ENCODE measurements around the gene HK2.
A peak's percentile ranks its signal among the peaks of the same experiment; 100 is the strongest.

The HK2 gene

DNA sequence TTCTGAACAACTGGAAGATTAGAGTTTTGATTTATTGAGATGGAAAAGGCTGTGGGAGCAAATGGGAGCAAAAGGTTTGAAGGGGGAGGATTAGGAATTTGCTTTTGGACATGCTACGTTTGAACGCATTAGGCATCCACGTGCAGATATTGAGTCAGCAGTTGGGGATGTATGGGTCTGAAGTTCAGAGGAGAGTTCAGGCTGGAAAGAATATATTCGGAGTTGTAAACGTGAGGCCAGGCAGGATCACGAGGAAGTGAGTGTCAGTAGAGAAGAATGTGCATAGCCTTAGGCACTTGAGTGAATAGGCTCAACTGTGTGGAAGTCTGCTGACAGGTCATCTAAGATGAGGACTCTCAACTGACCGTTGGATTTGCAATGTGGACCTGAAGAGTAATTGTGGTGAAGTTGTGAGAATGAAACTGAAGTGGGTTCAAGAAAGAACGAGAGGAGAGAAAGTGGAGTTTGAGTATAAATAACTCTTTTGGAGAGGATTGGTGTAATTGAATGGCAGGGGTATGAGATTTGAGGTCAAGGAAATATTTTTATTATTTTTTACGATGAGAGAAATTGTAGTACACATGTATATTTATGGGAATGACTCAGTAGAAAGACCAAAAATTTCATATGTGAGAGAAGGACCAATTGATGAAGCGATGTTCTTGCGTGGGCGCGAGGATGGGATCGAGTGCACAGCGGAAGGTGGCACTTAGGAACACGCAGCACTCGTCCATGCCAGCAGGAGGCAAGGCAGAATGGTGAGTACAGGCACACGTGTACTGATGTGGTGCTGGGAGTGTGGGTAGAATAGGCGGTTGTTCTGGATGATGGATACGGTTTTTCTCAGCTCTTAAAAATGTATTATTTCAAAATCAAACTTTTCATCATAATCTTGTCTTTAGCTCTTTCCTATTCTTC, 84.0 kb downstream of the HK2 start:
- Histone ChIP-seq H3K4me1 (ENCODE audit: insufficient read depth, low read length, poor library complexity, severe bottlenecking) (peaks cover 18% of the 10 kb centered on the region), H3F3A (ENCODE audit: low read depth) (no peaks in the 10 kb centered on the region), H3K27me3 (ENCODE audit: insufficient read depth, low read length, poor library complexity, severe bottlenecking) (no peaks in the 10 kb centered on the region), H3K9me3 (ENCODE audit: insufficient read depth, low read depth, low read length) (no peaks in the 10 kb centered on the region), H3K4me2 (ENCODE audit: low read depth, low read length, poor library complexity, severe bottlenecking) (no peak overlapping the region), H2AFZ (ENCODE audit: low read length) (no peak overlapping the region), H3K36me3 (ENCODE audit: insufficient read depth, low read length) (no peaks in the 10 kb centered on the region), H3K79me2 (ENCODE audit: insufficient read depth, low read length) (no peaks in the 10 kb centered on the region), H3K9me2 (replicated peaks; ENCODE audit: low read depth, low read length) (no peaks in the 10 kb centered on the region), H4K20me1 (ENCODE audit: insufficient read depth, low read length, poor library complexity, severe bottlenecking) (no peaks in the 10 kb centered on the region), H3K4me3 (ENCODE audit: low read length, poor library complexity, severe bottlenecking) (no peak overlapping the region), H3K9ac (ENCODE audit: low read depth, low read length, poor library complexity, severe bottlenecking) (no peak overlapping the region)
- TF ChIP-seq, protein P1, sequence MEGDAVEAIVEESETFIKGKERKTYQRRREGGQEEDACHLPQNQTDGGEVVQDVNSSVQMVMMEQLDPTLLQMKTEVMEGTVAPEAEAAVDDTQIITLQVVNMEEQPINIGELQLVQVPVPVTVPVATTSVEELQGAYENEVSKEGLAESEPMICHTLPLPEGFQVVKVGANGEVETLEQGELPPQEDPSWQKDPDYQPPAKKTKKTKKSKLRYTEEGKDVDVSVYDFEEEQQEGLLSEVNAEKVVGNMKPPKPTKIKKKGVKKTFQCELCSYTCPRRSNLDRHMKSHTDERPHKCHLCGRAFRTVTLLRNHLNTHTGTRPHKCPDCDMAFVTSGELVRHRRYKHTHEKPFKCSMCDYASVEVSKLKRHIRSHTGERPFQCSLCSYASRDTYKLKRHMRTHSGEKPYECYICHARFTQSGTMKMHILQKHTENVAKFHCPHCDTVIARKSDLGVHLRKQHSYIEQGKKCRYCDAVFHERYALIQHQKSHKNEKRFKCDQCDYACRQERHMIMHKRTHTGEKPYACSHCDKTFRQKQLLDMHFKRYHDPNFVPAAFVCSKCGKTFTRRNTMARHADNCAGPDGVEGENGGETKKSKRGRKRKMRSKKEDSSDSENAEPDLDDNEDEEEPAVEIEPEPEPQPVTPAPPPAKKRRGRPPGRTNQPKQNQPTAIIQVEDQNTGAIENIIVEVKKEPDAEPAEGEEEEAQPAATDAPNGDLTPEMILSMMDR (conservative IDR thresholded peaks at IDR 0.05; ENCODE audit: low read length): no peak; the same call in 1 of the 2 replicates
- TF ChIP-seq EZH2phosphoT487 (IDR thresholded peaks at IDR 0.05; ENCODE audit: borderline replicate concordance): no peak

DNA sequence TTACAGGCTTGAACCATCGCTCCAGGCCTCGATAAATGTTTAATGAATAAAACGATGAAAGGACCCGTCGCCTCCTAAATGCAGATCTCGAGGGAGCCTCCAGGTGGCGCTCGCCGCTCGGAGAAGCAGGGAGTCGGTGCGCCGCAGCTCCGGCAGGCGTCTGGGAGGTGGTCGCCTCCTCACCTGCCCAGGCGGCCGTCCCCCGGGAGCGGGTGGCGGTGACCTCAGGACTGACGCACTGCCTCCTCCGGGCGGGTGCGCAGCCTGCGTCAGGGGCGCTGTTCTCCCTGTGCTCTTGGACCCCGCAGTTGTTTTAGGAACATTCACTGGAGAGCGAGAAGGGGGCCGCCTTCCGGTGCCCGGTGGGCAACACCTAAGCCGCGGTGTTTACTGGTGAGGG, 85.9 kb downstream of the HK2 start:
- peak overlapping the region; percentile 78; the same call in 1 of the 2 replicates for H2AFZ ChIP-seq (ENCODE audit: low read length)
- H4K20me1 ChIP-seq (ENCODE audit: insufficient read depth, low read length, poor library complexity, severe bottlenecking): no peaks in the 10 kb centered on the region
- H3K9me2 ChIP-seq (replicated peaks; ENCODE audit: low read depth, low read length): no peaks in the 10 kb centered on the region
- no peaks in the 10 kb centered on the region for H3K27me3 ChIP-seq (ENCODE audit: insufficient read depth, low read length, poor library complexity, severe bottlenecking)
- H3K4me1 ChIP-seq (ENCODE audit: insufficient read depth, low read length, poor library complexity, severe bottlenecking): peaks cover 25% of the 10 kb centered on the region
- no peak for TF ChIP-seq EZH2phosphoT487 (IDR thresholded peaks at IDR 0.05; ENCODE audit: borderline replicate concordance)
- TF ChIP-seq, protein P1 (conservative IDR thresholded peaks at IDR 0.05; ENCODE audit: low read length): peak; percentile 83
- no peaks in the 10 kb centered on the region for H3K79me2 ChIP-seq (ENCODE audit: insufficient read depth, low read length)
- H3F3A ChIP-seq (ENCODE audit: low read depth): no peaks in the 10 kb centered on the region
- H3K4me3 ChIP-seq (ENCODE audit: low read length, poor library complexity, severe bottlenecking): peak overlapping the region; percentile 59
- peak overlapping the region; percentile 54 for H3K4me2 ChIP-seq (ENCODE audit: low read depth, low read length, poor library complexity, severe bottlenecking)
- H3K9me3 ChIP-seq (ENCODE audit: insufficient read depth, low read depth, low read length): no peaks in the 10 kb centered on the region
- H3K36me3 ChIP-seq (ENCODE audit: insufficient read depth, low read length): no peaks in the 10 kb centered on the region
- H3K9ac ChIP-seq (ENCODE audit: low read depth, low read length, poor library complexity, severe bottlenecking): no peak overlapping the region

DNA sequence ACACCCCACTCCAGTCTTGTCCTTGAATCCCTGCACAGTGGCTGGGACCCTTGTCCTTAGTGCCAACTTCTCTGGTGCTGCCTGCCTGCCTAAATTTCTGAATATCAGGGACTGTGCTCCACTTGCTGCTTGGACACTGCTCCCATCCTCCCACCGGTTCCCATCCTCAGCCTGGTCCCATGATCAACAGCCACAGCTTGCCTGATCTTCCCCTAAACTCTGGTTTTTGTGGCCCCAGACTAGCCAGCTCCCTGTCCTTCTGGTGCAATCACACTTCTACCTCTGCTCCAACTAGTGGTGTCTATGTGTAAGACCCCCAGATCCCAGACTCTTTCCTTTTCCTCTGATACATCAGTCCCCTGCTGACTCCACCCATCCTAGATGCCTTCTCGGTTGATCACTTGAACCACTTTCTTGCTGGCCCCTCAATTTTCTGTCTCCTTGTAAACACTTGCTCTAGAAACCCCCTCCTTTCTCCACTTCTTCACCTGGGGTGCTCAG, 87.4 kb downstream of the HK2 start:
- Histone ChIP-seq H3K27me3 (ENCODE audit: insufficient read depth, low read length, poor library complexity, severe bottlenecking) (no peaks in the 10 kb centered on the region), H3K4me1 (ENCODE audit: insufficient read depth, low read length, poor library complexity, severe bottlenecking) (peaks cover 18% of the 10 kb centered on the region), H3K36me3 (ENCODE audit: insufficient read depth, low read length) (no peaks in the 10 kb centered on the region), H3K79me2 (ENCODE audit: insufficient read depth, low read length) (no peaks in the 10 kb centered on the region), H4K20me1 (ENCODE audit: insufficient read depth, low read length, poor library complexity, severe bottlenecking) (no peaks in the 10 kb centered on the region), H3K9me3 (ENCODE audit: insufficient read depth, low read depth, low read length) (no peaks in the 10 kb centered on the region), H3K4me3 (ENCODE audit: low read length, poor library complexity, severe bottlenecking) (no peak overlapping the region), H2AFZ (ENCODE audit: low read length) (no peak overlapping the region), H3K9ac (ENCODE audit: low read depth, low read length, poor library complexity, severe bottlenecking) (no peak overlapping the region), H3F3A (ENCODE audit: low read depth) (no peaks in the 10 kb centered on the region), H3K9me2 (replicated peaks; ENCODE audit: low read depth, low read length) (no peaks in the 10 kb centered on the region), H3K4me2 (ENCODE audit: low read depth, low read length, poor library complexity, severe bottlenecking) (no peak overlapping the region)
- TF ChIP-seq, protein P1 (conservative IDR thresholded peaks at IDR 0.05; ENCODE audit: low read length): 0 out of 2 replicates have a peak, but pooled peaks have one; percentile 19
- no peak for TF ChIP-seq EZH2phosphoT487 (IDR thresholded peaks at IDR 0.05; ENCODE audit: borderline replicate concordance)

Data from Loucy (cell line).